Ishikawa (cell line): ENCODE results near the gene OR2AG2.

Source experiments
- EGR1 ChIP-seq: IDR thresholded peaks from 2 replicates; pipeline ENCODE4 v1.6.1; 2012
- EP300 ChIP-seq: IDR thresholded peaks from 2 replicates; pipeline ENCODE4 v1.6.1; 2012; ENCODE audit warnings: borderline replicate concordance
- RAD21 ChIP-seq: IDR thresholded peaks from 2 replicates; pipeline ENCODE4 v1.6.1; 2012; ENCODE audit warnings: low read depth
- REST ChIP-seq: IDR thresholded peaks from 2 replicates; pipeline ENCODE4 v1.6.1; 2012; ENCODE audit warnings: low read depth, mild to moderate bottlenecking
- TAF1 ChIP-seq: IDR thresholded peaks from 2 replicates; pipeline ENCODE4 v1.6.1; 2012; ENCODE audit warnings: low read depth, mild to moderate bottlenecking
- TEAD4 ChIP-seq: IDR thresholded peaks from 2 replicates; pipeline ENCODE4 v1.6.1; 2012
- YY1 ChIP-seq: IDR thresholded peaks from 2 replicates; pipeline ENCODE4 v1.6.1; 2012; ENCODE audit warnings: low read depth
- TF ChIP-seq, protein P1 (sequence below): IDR thresholded peaks from 2 replicates; pipeline ENCODE4 v1.6.1; 2012

DNA sequence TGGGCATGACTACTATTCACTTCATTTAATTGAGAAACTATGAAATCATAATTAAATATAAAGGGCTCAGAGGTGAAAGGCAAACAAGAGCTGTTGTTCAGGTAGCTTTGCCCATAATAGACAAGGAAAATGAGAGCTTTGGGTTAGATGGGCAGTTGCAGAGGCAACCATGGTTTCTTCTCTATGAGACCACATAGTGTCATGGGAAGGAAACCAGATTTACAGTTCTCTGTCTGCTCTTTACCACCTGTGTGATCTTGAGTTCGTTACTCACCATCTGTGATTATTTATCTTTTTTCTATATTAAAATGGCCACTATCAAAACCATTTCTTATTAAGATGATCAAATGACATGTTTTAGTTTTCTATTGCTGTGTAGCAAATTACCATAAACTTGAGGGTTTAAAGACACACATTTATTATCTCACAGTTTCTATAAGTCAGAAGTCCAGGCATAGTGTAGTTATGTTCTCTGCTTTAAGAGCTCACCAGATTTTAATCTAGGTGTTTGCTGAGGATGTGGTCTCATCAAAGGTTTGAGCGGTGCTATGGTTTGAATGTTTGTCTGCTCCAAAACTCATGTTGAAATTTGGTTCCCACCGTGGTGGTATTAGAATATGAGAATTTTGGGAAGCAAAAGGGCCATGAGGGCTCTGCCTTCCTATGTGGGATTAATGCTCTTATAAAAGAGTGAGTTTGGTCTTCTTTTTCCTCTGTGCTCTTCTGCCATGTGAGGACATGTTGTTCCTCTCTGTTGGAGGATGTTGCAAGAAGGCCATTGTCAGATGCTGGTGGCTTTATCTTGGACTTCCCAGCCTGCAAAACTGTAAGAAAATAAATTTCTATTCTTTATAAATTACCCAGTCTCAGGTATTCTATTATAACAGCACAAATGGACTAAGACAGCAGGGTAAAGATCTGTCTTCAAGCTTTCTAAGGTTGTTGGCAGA lies 38.2 kb downstream of the OR2AG2 start:
- TF ChIP-seq TAF1 (no peak), EP300 (no peak), TEAD4 (no peak), EGR1 (no peak), REST (no peak), YY1 (no peak), RAD21 (no peak)
- TF ChIP-seq, protein P1, sequence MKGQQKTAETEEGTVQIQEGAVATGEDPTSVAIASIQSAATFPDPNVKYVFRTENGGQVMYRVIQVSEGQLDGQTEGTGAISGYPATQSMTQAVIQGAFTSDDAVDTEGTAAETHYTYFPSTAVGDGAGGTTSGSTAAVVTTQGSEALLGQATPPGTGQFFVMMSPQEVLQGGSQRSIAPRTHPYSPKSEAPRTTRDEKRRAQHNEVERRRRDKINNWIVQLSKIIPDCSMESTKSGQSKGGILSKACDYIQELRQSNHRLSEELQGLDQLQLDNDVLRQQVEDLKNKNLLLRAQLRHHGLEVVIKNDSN, result no peak
